NT2/D1 (cell line): ENCODE results near the gene CACNA1E.

Experiments
- SUZ12 ChIP-seq: IDR thresholded peaks from 2 replicates; pipeline ENCODE4 v1.6.1; 2011; ENCODE audit not compliant: insufficient read length, insufficient read depth; ENCODE audit errors: extremely low read depth
- ZNF274 ChIP-seq: IDR thresholded peaks from 2 replicates; pipeline ENCODE4 v1.6.1; 2011; ENCODE audit warnings: mild to moderate bottlenecking, low read depth, low read length

DNA sequence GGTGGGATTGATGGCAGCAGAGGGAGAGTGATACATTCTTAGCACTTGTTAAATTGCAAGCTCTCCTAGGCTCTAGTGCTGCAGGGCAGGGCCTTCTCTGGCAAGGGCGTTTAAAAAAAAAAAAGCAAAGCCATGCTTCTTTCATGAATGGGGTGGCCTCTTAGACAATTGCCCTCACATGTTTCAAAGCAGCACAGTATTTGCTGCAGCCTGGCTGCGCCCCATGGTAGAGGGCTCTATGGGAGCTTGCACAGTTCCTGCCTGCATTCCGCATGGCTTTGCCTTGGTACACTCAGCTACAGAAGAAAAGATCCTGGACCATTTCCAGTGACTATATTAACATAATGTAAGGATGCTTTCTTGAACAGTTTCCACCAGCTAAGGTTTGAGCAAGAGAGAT, 311.0 kb downstream of the CACNA1E start:
- TF ChIP-seq ZNF274 (no peak), SUZ12 (no peak)
